GM04503 (cell line): Measurements from ENCODE around the gene ADAM10.
"Not testable (repeated sequence)": the region's sequence is repeated elsewhere in the genome, so short reads cannot be mapped to it uniquely, and the experiment has no call there.

Experiments
- DNase-seq: peaks from one replicate; pipeline ENCODE4 v3.0.0-alpha.2; 2012; ENCODE audit warnings: low read depth

The ADAM10 gene

GRCh38 chr15:58608129-58608590 lies 141.3 kb downstream of the ADAM10 start:
- peak; percentile 37 for DNase-seq

GRCh38 chr15:58606577-58607080 lies 142.9 kb downstream of the ADAM10 start:
- no peak for DNase-seq

- no peak for DNase-seq
Measured at GRCh38 chr15:58605931-58606530, 143.5 kb downstream of the ADAM10 start.

DNA sequence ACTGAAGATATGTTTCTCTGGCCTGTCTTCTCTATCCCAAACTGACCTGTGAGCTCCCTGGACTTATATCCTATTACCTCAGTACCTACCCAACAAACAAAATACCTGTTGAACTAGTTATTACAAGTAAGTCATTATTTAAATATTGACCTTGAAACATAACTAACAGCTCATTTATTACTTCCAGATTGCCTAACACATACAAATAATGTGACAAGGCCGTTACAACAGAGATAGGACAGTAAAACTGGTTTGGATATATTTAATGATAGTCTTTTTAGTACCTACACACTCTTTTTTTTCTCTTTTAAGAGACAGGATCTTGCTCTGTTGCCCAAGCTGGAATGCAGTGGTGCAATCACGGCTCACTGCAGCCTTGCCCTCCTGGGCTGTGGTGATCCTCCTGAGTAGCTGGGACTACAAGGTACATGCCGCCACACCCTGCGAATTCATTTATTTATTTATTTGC lies 145.0 kb downstream of the ADAM10 start:
- DNase-seq, result no peak

GRCh38 chr15:58603927-58604326 lies 145.6 kb downstream of the ADAM10 start:
- DNase-seq, result not testable (repeated sequence)

- no peak for DNase-seq
Measured at GRCh38 chr15:58602823-58603222, 146.7 kb downstream of the ADAM10 start.

DNA sequence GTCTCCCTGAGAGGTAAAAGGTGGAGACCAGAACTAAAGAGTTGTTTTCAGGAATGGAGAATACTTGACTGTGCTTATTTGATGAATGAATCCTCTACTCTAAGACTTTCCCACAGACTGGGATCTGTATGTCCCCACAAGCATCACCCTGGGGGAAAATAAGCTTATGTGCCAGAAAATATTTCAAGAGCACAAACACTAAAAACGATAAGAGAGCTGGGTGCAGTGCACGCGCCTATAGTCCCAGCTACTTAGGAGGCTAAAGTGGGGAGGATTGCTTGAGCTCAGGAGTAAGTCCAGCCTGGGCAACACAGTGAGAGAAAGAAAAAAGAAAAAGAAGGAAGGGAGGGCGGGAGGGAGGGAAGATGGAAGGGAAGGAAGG lies 150.7 kb downstream of the ADAM10 start:
- DNase-seq, result no peak

GRCh38 chr15:58597943-58598828 lies 151.3 kb downstream of the ADAM10 start:
- DNase-seq, result no peak

GRCh38 chr15:58595516-58596263 lies 153.8 kb downstream of the ADAM10 start:
- DNase-seq, result no peak

DNA sequence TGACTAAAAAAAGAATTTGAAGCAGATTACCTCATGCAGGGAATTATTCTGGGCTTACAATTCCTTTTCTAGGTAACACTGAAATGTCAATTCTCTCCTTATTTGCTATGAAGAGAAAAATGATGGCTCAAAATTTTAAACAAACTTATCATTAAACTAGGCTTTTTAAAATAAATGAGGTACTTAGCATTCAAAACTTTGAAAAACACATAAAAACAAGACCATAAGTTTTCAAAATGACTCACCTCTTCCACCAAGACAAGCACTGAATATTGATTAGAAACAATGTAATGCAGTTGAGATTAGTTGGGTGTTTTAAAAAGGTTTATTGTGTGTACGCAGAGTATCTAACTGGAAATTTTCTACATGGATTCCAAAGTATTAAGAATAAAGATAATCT lies 154.6 kb downstream of the ADAM10 start:
- no peak for DNase-seq

- DNase-seq, result no peak
Measured at GRCh38 chr15:58593870-58594269, 155.6 kb downstream of the ADAM10 start.

DNA sequence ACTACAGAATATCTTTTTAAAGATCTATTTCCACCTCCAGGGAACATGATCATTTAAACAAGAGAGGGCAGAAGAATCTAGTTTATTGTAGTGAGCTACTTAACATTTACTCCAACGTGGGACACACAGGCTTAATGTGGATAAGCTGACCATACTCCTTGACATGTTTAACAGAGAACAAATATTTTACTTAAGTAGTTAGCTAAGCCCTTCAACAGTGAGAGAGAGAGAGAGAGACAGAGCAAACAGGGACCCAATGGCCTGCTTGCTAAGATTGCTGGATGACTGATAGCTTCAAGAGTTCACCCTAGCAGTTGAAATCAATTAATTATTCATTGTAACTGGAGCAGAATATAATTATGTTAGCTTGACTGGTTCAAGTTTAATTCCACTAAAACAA lies 158.6 kb downstream of the ADAM10 start:
- no peak for DNase-seq

DNA sequence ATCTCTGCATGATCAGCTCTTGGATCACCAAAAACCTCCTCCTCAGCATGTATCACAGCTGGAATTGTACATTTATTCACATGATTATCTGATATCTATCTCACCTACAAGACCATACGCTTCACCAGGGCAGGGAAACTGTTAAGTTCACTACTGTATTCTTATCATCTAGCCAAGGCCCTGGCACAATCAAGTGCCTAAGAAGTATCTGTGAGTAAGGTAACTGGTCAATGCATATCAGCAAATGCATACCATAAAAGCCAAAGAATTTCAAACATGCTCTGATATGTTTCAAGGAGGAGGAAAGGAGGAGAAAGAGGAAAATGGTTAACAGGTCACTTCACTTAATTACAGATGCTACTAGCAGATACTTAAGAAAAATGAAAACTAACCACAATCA lies 159.3 kb downstream of the ADAM10 start:
- DNase-seq, result no peak

DNA sequence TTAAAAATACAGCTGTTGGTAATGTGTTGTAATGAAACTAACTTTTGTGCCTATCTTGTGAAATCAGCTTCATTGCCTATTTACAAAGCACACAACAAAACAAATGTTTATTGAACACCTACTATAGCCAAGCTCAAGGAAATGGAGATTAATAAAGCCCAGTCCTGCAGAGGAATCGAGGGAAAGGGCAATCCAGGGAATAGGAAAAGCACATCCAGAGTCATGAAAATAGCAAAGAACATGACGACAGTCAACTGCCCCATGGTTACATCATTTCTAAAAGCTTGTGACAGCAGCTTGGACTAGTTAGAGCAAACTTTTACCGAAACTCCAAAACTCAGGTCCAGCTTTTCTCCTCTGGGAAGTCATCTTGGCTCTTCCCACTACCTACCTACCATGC lies 160.5 kb downstream of the ADAM10 start:
- no peak for DNase-seq

DNA sequence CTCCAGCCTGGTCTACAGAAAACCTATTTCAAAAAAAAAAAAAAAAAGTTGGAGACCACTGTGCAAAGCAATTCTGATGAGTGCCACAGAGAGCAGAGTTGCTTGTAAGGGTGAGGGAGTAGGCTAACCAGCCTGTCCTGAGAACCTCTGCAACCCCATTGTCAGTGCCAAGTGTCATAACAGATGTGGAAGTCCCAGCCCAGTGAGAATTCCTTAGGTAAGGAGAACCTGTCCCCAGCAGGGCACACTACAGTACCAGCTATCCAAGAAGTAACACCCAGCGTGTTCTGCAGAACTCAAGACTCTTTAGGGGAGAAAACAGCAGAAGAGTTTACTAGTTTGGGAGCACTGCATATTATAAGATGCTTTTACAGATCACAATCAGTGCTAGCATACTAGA lies 161.4 kb downstream of the ADAM10 start:
- DNase-seq, result no peak

- DNase-seq, result no peak
Measured at GRCh38 chr15:58587486-58587885, 162.0 kb downstream of the ADAM10 start.

DNA sequence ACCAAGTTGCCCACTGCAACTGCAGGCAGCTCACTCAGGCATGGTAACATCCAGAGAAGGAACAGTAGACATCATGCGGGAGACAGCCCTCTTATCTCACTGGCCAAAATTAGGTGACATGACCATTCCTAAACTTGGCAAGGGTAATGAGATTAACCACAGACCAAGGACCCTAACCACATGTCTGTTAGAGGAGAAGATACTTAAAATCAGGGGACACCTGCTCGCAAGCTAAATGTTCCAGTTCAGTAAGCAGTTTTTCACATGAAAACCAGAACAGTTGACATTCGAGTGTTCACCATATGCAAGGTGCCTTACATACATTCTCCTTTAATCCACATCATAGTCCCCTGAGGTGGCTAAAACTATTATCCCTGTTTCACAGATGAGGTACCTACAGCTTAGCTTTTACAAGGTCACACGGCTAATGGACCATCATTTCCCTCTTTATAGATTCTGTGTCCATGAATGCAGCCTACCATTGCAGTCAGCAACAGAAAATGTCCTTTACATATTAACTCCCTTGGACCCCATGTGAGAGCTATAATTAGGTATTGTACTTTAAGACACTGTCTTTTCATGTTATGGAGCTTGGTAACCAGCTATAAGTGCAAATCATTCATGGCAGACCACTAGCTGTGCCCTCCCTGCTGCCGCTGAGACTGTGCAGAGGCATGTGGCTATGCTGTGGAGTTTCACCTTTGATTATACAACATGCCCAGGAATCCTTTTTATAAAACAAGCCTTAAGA lies 163.6 kb downstream of the ADAM10 start:
- DNase-seq, result no peak

- no peak for DNase-seq
Measured at GRCh38 chr15:58584789-58585461, 164.6 kb downstream of the ADAM10 start.

DNA sequence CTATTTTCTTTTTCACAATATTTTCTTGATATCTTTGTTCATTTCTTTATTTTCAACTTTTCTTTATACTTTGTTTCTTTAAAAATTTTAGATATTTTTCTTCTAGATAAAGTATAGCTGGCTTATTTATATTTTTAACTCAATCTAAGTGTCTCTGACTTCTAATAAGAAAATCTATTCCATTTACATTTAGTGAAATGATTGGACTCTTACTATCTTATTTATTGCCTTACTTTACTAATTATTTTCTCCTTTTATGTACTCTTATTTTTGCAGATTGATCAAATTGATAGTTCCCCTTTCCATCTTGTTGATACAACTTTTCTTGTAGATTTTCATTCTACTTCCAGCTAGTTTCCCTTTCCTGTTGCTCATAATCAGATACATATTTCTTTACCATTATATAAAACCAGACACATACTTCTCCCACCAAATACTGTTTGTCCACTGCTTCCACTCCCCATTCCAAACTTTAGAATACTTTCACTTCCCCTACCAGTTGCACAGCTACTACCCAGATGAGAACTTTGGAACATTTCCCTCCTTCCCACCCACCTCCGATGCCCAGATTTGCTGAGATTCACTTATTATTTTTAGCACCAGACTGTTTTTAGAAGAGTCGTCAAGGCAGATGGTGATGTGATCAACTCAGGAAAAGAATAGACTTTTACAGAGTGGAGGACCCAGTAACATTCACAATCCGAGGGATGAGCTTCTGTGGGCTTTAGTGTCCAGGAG lies 166.2 kb downstream of the ADAM10 start:
- DNase-seq, result no peak

GRCh38 chr15:58582160-58582559 lies 167.3 kb downstream of the ADAM10 start:
- DNase-seq, result no peak
